GM23338 (cell line): ENCODE results near the gene RFESD. TPM values are rescaled to one million over a fixed set of nuclear protein-coding genes. Genes with fewer than 3 reads are reported as not detected.

Source experiments
- ATAC-seq: fragments of 200-7000 bp; cut with Tn5 transposase; 3 replicates; pipeline ENCODE4 v1.9.1; 2020
- DNase-seq: peaks from one replicate; pipeline ENCODE4 v3.0.0-alpha.2; 2015; ENCODE audit warnings: low spot score
- H2AFZ ChIP-seq: fragments of 200-600 bp; sonication (generic); 2 replicates; pipeline ENCODE4 v1.8.0; 2016; ENCODE audit warnings: antibody characterized with exemption, mild to moderate bottlenecking, moderate library complexity
- H3F3A ChIP-seq: fragments of 200-600 bp; sonication (generic); replicated peaks from 2 replicates; pipeline ENCODE4 v1.8.0; 2017; ENCODE audit warnings: antibody characterized with exemption, mixed run types, low read depth
- H3K27ac ChIP-seq: fragments of 200-600 bp; sonication (generic); 2 replicates; pipeline ENCODE4 v1.6.1; 2016; ENCODE audit warnings: low read depth
- H3K27me3 ChIP-seq: fragments of 200-600 bp; sonication (generic); 2 replicates; pipeline ENCODE4 v1.8.0; 2016; ENCODE audit warnings: mild to moderate bottlenecking, mixed run types, moderate library complexity; ENCODE audit not compliant: insufficient read depth
- H3K36me3 ChIP-seq: fragments of 200-600 bp; sonication (generic); 2 replicates; pipeline ENCODE4 v1.8.0; 2016; ENCODE audit warnings: mild to moderate bottlenecking; ENCODE audit not compliant: insufficient read depth
- H3K4me1 ChIP-seq: fragments of 200-600 bp; sonication (generic); 2 replicates; pipeline ENCODE4 v1.8.0; 2016; ENCODE audit warnings: mild to moderate bottlenecking, moderate library complexity; ENCODE audit not compliant: insufficient read depth
- H3K4me2 ChIP-seq: fragments of 200-600 bp; sonication (generic); 2 replicates; pipeline ENCODE4 v1.7.1; 2017; ENCODE audit warnings: mixed run types
- H3K4me3 ChIP-seq: fragments of 200-600 bp; sonication (generic); 2 replicates; pipeline ENCODE4 v1.6.1; 2016; ENCODE audit warnings: mixed run types
- H3K79me2 ChIP-seq: fragments of 200-600 bp; sonication (generic); replicated peaks from 2 replicates; pipeline ENCODE4 v1.8.0; 2017; ENCODE audit warnings: mild to moderate bottlenecking; ENCODE audit not compliant: insufficient read depth
- H3K9me2 ChIP-seq: fragments of 200-600 bp; sonication (generic); 2 replicates; pipeline ENCODE4 v1.8.0; 2017; ENCODE audit not compliant: insufficient read depth
- H4K20me1 ChIP-seq: fragments of 200-600 bp; sonication (generic); replicated peaks from 2 replicates; pipeline ENCODE4 v1.8.0; 2017; ENCODE audit warnings: mild to moderate bottlenecking; ENCODE audit not compliant: insufficient read depth
- H3K27ac Mint-ChIP-seq: 2 replicates; pipeline ENCODE4 v1.8.0; 2020; ENCODE audit warnings: inconsistent platforms, mild to moderate bottlenecking, moderate library complexity, mixed read lengths
- H3K27me3 Mint-ChIP-seq: 3 replicates; pipeline ENCODE4 v1.8.0; 2022; ENCODE audit warnings: low read depth, mild to moderate bottlenecking, moderate library complexity, mixed read lengths, inconsistent platforms; ENCODE audit not compliant: insufficient read depth, poor library complexity
- H3K36me3 Mint-ChIP-seq: 3 replicates; pipeline ENCODE4 v1.8.0; 2021; ENCODE audit warnings: low read depth, mild to moderate bottlenecking, inconsistent platforms, moderate library complexity, mixed read lengths
- H3K4me1 Mint-ChIP-seq: 3 replicates; pipeline ENCODE4 v1.8.0; 2020; ENCODE audit warnings: mild to moderate bottlenecking, inconsistent platforms, mixed read lengths
- H3K4me3 Mint-ChIP-seq: 3 replicates; pipeline ENCODE4 v1.8.0; 2021; ENCODE audit warnings: moderate library complexity, mild to moderate bottlenecking, inconsistent platforms, mixed read lengths
- H3K9me3 Mint-ChIP-seq: 3 replicates; pipeline ENCODE4 v1.8.0; 2020; ENCODE audit warnings: moderate library complexity, mild to moderate bottlenecking, inconsistent platforms, mixed read lengths
- CREB1 ChIP-seq: fragments of 250-450 bp; sonication (Bioruptor Pico); IDR thresholded peaks from 2 replicates; pipeline ENCODE4 v1.5.0; 2020; ENCODE audit warnings: low read depth, mild to moderate bottlenecking, moderate library complexity
- CTCF ChIP-seq, 2 experiments: fragments of 200-600 bp in 1 of 2; sonication (generic) in 1 of 2; conservative IDR thresholded peaks; 2 replicates each; pipeline versions ENCODE4 v1.5.1 to v1.6.1; 2016 to 2017; ENCODE audit warnings: antibody characterized with exemption in 2 of 2, low read depth in 2 of 2, mild to moderate bottlenecking in 2 of 2, moderate library complexity in 1 of 2
- REST ChIP-seq: IDR thresholded peaks from one replicate; pipeline ENCODE4 v1.6.1; 2018; ENCODE audit warnings: antibody characterized with exemption; ENCODE audit not compliant: unreplicated experiment
- ZNF114 ChIP-seq: fragments of 250-450 bp; sonication (Bioruptor Pico); IDR thresholded peaks from 2 replicates; pipeline ENCODE4 v1.5.0; 2020; ENCODE audit warnings: mild to moderate bottlenecking, moderate library complexity
- ZNF462 ChIP-seq: fragments of 250-450 bp; sonication (Bioruptor Pico); IDR thresholded peaks from 2 replicates; pipeline ENCODE4 v1.5.0; 2020; ENCODE audit warnings: mild to moderate bottlenecking, moderate library complexity
- polyA plus RNA-seq: library from polyadenylated mRNA; unstranded; fragments of >200 nt; fragmentation: Nextera tagmentation; extraction: Ambion mirVana; gene quantifications from 2 replicates; pipeline ENCODE4 v1.2.1, GENCODE V29; 2016
- total RNA-seq: library from RNA; depleted of rRNA; stranded (reverse); fragments of >200 nt; shearing (Covaris generic); gene quantifications from 2 replicates; pipeline ENCODE4 v1.2.3, GENCODE V29; 2014

RFESD gene
- total and polyA plus RNA-seq, 2 experiments from 2014 or later: 2.4 to 6.9 TPM

GRCh38 chr5:95662946-95663345 lies 16.4 kb downstream of the RFESD start (continued):
- TF ChIP-seq ZNF462 (CRISPR knock-in tag) (no peak), ZNF114 (CRISPR knock-in tag) (no peak), CREB1 (CRISPR knock-in tag) (no peak)

GRCh38 chr5:95664204-95664786 lies 17.7 kb downstream of the RFESD start:
- Mint-ChIP-seq H3K4me1 (peaks cover 4% of the 10 kb centered on the region; the same call in 1 of the 3 replicates), H3K27ac (no peak overlapping the region), H3K27me3 (peaks cover 3% of the 10 kb centered on the region), H3K4me3 (no peak overlapping the region), H3K36me3 (no peaks in the 10 kb centered on the region), H3K9me3 (no peaks in the 10 kb centered on the region; the same call in 2 of the 3 replicates)
- no peak overlapping the region for H3K27ac ChIP-seq
- ATAC-seq (no peak), DNase-seq (peak; percentile 40)
- TF ChIP-seq ZNF114 (CRISPR knock-in tag) (no peak), CTCF (conservative IDR thresholded peaks at IDR 0.05; ENCODE audit: low read depth in 2 of 2) (peak; percentile 64 to 93), REST (no peak)
- H4K20me1 ChIP-seq: no peaks in the 10 kb centered on the region
- H3K36me3 ChIP-seq: no peaks in the 10 kb centered on the region
- H3K4me1 ChIP-seq: no peaks in the 10 kb centered on the region
- no peak overlapping the region for H3K4me3 ChIP-seq
- no peak overlapping the region for H3K4me2 ChIP-seq
- no peaks in the 10 kb centered on the region for H3K27me3 ChIP-seq
- H2AFZ ChIP-seq: no peak overlapping the region
- H3F3A ChIP-seq: no peaks in the 10 kb centered on the region
- H3K9me2 ChIP-seq: no peaks in the 10 kb centered on the region
- no peaks in the 10 kb centered on the region for H3K79me2 ChIP-seq
